ENCODE results near the gene CEP72. TPM values are rescaled to one million over a fixed set of nuclear protein-coding genes. Genes with fewer than 3 reads are reported as not detected.

Gene CEP72
- total RNA-seq, 1 donor from 2014 or later, result 11.9 TPM

- peak overlapping the region; percentile 75 for H3K4me3 Mint-ChIP-seq (ENCODE audit: unreplicated experiment)
- no peaks in the 10 kb centered on the region for H3K27me3 Mint-ChIP-seq (ENCODE audit: unreplicated experiment)
- DNase-seq (ENCODE audit: low spot score), result no peak
- no peaks in the 10 kb centered on the region for H3K9me3 Mint-ChIP-seq (ENCODE audit: unreplicated experiment)
- H3K27ac Mint-ChIP-seq (ENCODE audit: unreplicated experiment), result no peak overlapping the region
- H3K4me1 Mint-ChIP-seq (ENCODE audit: unreplicated experiment), result no peaks in the 10 kb centered on the region
- no peak for TF ChIP-seq CTCF (IDR thresholded peaks at IDR 0.05; ENCODE audit: unreplicated experiment)
- H3K36me3 Mint-ChIP-seq (ENCODE audit: low read depth, unreplicated experiment), result peaks cover 26% of the 10 kb centered on the region
Measured at GRCh38 chr5:647311-647710, 35.2 kb downstream of the CEP72 start.

GRCh38 chr5:647727-648126, 35.6 kb downstream of the CEP72 start:
- Mint-ChIP-seq H3K9me3 (ENCODE audit: unreplicated experiment) (no peaks in the 10 kb centered on the region), H3K36me3 (ENCODE audit: low read depth, unreplicated experiment) (peaks cover 30% of the 10 kb centered on the region), H3K27ac (ENCODE audit: unreplicated experiment) (no peak overlapping the region), H3K27me3 (ENCODE audit: unreplicated experiment) (no peaks in the 10 kb centered on the region), H3K4me1 (ENCODE audit: unreplicated experiment) (no peaks in the 10 kb centered on the region), H3K4me3 (ENCODE audit: unreplicated experiment) (peak overlapping the region; percentile 75)
- TF ChIP-seq CTCF (IDR thresholded peaks at IDR 0.05; ENCODE audit: unreplicated experiment), result no peak
- DNase-seq (ENCODE audit: low spot score), result no peak

GRCh38 chr5:651296-652022, 39.3 kb downstream of the CEP72 start:
- Mint-ChIP-seq H3K4me1 (ENCODE audit: unreplicated experiment) (no peaks in the 10 kb centered on the region), H3K4me3 (ENCODE audit: unreplicated experiment) (no peak overlapping the region), H3K27me3 (ENCODE audit: unreplicated experiment) (peaks cover 3% of the 10 kb centered on the region), H3K9me3 (ENCODE audit: unreplicated experiment) (no peaks in the 10 kb centered on the region), H3K36me3 (ENCODE audit: low read depth, unreplicated experiment) (peaks cover 34% of the 10 kb centered on the region), H3K27ac (ENCODE audit: unreplicated experiment) (no peak overlapping the region)
- no peak for TF ChIP-seq CTCF (IDR thresholded peaks at IDR 0.05; ENCODE audit: unreplicated experiment)
- DNase-seq (ENCODE audit: low spot score), result no peak

- peaks cover 3% of the 10 kb centered on the region for H3K27me3 Mint-ChIP-seq (ENCODE audit: unreplicated experiment)
- H3K4me1 Mint-ChIP-seq (ENCODE audit: unreplicated experiment), result no peaks in the 10 kb centered on the region
- no peak for DNase-seq (ENCODE audit: low spot score)
- H3K36me3 Mint-ChIP-seq (ENCODE audit: low read depth, unreplicated experiment), result peaks cover 31% of the 10 kb centered on the region
- H3K9me3 Mint-ChIP-seq (ENCODE audit: unreplicated experiment), result no peaks in the 10 kb centered on the region
- no peak for TF ChIP-seq CTCF (IDR thresholded peaks at IDR 0.05; ENCODE audit: unreplicated experiment)
- H3K27ac Mint-ChIP-seq (ENCODE audit: unreplicated experiment), result no peak overlapping the region
- no peak overlapping the region for H3K4me3 Mint-ChIP-seq (ENCODE audit: unreplicated experiment)
Measured at GRCh38 chr5:652023-652515, 39.9 kb downstream of the CEP72 start.

GRCh38 chr5:652773-653350, 40.7 kb downstream of the CEP72 start:
- H3K27ac Mint-ChIP-seq (ENCODE audit: unreplicated experiment), result no peak overlapping the region
- H3K36me3 Mint-ChIP-seq (ENCODE audit: low read depth, unreplicated experiment), result peaks cover 34% of the 10 kb centered on the region
- no peaks in the 10 kb centered on the region for H3K4me1 Mint-ChIP-seq (ENCODE audit: unreplicated experiment)
- no peak for TF ChIP-seq CTCF (IDR thresholded peaks at IDR 0.05; ENCODE audit: unreplicated experiment)
- DNase-seq (ENCODE audit: low spot score), result no peak
- H3K9me3 Mint-ChIP-seq (ENCODE audit: unreplicated experiment), result no peaks in the 10 kb centered on the region
- H3K4me3 Mint-ChIP-seq (ENCODE audit: unreplicated experiment), result no peak overlapping the region
- peaks cover 3% of the 10 kb centered on the region for H3K27me3 Mint-ChIP-seq (ENCODE audit: unreplicated experiment)

Data from endothelial cell (in vitro differentiated cells).